Measurements from ENCODE around the gene PRDM8.

- TF ChIP-seq SIN3A (IDR thresholded peaks at IDR 0.05; ENCODE audit: borderline replicate concordance, insufficient read depth, low read depth, low read length) (no peak), CTCF (IDR thresholded peaks at IDR 0.05) (no peak), POLR2AphosphoS5 (IDR thresholded peaks at IDR 0.05; ENCODE audit: low read depth, low read length) (no peak)
Observed at GRCh38 chr4:80220711-80221110, 23.4 kb downstream of the PRDM8 start.
